Right renal pelvis (tissue), 4 donors: ENCODE measurements around the gene REELD1. TPM values are rescaled to one million over a fixed set of nuclear protein-coding genes. Genes with fewer than 3 reads are reported as not detected.
A peak's percentile ranks its signal among the peaks of the same experiment; 100 is the strongest.

Source experiments
- DNase-seq, 4 donors: peaks; one replicate each; pipeline ENCODE4 v3.0.0-alpha.2; 2013; ENCODE audit warnings: low read depth in 4 of 4, low spot score in 3 of 4, missing footprints in 1 of 4
- polyA plus RNA-seq, 4 donors: library from polyadenylated mRNA; unstranded; fragments of 120-200 nt; gene quantifications; one replicate each; pipeline ENCODE4 v1.2.1, GENCODE V29; 2013; ENCODE audit not compliant: insufficient read length in 4 of 4

Gene REELD1
- under 1 TPM; 0.11 to 0.34 (median 0.26) TPM for polyA plus RNA-seq

DNA sequence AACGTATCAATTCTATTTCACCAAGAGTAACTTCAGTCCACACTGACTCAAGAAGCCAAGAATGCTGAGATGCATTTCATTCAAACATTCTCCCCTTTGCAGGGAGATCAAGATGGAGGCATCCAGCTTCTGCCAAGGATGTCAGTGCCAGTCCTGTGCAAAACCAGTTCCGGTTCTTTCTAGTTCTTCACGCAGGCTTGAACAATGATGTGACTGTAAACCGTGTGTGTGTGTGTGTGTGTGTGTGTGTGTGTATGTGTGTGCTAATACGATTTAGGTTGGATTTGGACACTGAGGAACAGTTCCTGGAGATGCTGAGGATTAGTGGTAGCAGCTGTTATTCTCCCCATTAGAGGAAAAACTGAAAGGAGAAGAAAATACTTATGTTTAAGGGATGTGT lies at the start of gene REELD1:
TSS of gene REELD1 (plus strand) at position 301 of the 400 bp plus-strand sequence. CDS start 2,415 bp downstream, outside the sequence.
- DNase-seq: no peak

DNA sequence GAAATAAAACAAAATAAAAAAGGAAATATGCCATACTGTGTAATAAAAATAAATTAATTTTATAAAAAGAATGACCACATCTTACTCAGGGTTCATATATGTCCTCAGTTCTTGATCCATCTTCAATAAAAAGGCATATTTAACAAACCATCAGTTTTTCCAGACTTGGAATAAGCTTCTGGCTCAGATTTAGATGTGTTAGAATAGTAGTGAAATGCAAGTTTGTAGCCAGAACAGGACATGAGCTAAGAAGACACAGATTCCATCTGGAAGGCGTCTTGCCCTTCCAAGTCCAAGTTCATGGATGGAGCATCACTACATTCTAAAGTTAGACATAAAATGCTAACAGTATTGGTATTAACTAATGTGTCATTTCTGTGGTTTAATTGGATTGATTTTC lies 49.1 kb upstream of the REELD1 start:
- DNase-seq: no peak

DNA sequence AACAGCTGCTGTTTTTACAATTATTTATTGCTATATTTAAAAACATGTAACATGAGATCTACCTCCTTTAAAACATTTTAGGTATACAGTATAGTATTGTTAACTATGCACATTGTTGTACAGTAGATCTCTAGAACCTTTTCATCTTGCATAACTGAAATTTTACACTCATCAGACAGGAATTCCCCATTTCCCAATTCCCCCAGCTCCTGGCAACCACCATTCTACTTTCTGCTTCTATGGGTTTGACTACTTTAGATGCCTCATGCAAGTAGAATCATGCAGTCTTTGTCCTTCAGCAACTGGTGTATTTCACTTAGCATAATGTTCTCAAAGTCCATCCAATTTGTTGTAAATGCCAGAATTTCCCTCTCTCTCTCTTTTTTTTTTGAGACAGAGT lies 48.5 kb upstream of the REELD1 start:
- no peak for DNase-seq

DNA sequence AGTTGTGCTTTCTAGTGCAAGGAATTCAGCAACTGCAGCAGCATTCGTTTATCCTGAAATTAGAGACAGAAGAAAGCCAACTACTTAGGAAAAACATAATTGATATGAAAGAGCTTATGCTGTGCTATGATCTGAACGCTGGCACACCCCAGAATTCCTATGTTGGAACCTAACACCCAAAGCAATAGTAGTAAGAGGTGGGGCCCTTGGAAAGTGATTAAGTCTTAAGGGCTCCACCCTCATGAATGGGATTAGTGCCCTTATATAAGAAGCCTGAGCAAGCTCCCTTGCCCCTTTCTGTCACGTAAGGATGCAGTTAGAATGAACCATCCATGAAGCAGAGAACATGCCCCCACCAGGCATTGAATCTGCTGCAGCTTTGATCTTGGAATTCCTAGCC lies 44.2 kb upstream of the REELD1 start:
- no peak for DNase-seq

DNA sequence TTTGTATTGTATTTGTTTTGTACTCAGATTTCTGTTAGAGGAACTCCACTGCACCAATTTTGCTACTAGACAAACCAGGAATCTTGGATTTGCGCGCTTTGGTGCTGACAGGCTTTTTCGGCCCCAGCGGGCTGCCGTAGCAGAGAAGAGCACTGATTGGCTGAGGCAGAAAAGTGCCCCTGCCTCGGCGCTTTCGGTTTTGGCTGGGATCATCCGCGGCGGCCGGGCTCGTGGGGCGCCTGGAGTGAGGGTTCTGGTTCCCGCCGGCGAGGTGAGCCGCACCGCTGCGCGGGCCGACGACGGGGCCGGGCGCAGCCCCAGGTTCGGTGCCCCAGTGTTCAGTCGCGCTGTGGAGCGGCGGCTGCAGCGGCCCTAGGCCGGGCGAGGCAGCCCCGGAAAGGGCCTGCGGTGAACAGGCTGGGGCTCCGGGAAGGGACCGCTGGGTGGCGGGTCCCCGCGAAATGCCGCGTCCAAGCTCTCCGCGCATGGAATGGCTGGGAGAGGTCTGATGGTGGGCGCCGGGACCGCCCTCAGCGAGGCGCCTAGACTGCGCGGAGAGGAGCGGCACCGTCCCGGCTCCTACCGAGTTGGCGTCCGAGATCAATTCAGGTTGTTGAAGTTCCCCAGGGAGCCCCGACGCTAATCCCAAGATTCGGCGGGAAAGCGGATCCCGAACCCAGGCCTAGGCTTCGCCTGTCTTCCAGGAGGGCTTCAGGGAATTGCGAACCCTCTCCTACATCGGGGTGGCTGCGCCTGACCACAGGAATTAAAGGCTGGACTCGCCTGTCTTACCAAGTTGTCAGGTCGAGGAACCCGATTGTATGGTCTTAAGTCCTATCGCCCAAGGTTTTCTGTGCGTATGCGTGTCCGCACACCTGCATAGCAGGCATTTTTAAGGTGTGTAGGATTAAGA lies 38.5 kb upstream of the REELD1 start, which contains the start of gene LSM6:
TSS of gene LSM6 (plus strand) at position 178 of the 913 bp plus-strand sequence. CDS start 7,204 bp downstream, outside the sequence.
- DNase-seq: peak; percentile 74 to 82 (median 80)

DNA sequence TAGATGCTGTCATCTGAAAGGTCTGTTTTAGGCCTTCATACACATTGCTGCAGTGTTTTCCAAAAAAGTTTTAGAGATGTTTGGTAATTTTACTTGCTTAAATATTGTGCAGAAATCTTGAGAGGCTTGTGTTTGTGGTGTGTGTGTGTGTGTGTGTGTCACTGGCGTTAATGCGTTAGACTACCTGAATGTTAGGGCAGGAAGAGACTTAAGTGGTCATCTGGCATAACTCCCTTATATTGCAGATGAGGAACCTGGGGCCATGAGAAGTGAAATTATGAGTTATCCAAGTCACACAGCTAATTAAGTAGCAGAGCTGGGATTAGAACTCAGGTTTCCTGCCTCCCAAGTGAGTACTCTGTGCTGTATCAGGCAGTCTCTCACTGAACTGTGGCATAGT lies 37.4 kb upstream of the REELD1 start:
- no peak for DNase-seq

DNA sequence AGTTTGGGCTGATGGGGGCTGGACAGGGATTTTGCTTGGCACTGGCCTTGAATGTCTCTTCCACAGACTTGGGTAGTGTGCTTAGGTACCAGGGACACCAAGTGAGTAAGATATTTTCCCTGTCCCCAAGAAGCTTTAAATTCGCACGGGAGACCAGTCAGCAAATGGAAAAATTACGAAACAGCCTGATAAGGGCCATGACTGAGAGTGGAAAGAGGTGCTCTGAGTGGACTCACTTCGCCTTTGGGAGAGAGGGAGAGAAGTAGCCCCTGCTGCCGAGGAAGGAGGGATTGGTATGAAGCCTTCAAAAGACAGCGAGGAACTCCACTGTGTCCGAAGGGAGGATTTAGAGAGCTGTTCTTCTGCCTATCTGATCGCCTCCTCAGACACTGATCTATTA lies 36.2 kb upstream of the REELD1 start:
- no peak for DNase-seq

DNA sequence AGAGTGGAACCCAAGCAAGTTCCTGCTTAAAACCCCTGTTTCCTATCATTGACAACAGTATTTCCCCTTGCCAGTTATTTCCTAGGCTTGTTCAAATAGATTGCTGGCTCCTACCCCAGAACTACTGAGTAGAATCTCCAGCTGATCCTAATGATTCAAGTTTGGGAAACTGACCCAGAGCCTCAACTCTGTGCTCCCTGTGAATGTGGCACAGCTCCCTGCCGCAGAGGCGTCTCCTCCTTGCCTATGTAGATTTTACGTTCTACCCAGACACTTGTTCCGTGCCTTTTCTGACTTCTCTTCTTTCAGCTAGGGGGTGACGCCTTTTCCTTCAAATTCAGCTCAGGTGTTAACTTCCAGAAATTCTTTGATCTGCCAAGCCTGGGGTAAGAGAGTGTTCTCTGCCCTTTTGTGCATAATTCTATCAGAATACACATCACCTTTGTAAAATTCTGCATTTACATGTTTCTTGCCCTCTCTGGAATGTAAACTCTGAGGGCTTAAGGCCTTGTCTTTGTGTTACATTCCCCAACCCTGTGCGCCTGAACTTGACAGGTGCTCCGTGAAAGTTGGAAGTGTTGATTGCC lies 34.5 kb upstream of the REELD1 start:
- DNase-seq: no peak

DNA sequence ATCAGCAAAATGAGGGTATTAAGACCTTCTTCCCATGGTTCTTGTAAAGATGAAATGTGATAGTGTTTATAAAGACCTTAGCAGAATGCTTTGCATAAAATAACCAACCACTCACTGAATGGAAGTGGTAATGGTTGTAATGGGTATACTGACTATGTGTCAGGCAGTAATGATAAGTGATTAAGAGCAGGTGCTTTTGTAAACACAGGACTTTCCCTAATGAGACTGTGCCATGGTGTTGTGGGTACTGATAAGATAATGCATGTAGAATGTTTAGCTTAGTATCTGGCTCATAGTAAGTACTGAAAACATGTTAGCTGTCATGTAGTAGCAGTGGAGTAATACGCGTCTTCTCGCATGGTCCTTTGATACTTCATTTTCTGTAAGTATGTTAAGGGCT lies 31.9 kb upstream of the REELD1 start:
- no peak for DNase-seq

DNA sequence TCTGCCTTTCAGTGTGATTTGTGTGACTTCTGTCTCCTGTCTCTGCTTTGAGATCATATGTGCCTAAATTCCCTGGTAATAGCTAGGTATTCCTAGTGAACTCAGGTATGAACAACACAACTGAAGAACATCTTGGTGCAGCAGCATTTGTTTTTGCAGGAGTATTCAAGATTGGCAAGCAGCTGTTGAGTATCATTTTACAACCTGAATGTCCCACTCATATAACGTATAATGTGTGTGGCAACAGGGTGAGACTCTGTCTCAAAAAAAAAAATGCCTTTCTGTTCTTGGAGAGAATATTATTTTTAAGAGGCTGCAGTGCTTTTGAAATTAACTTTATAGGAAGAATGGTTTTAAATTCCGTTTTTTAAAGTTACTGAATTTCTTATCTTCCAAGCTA lies 31.1 kb upstream of the REELD1 start:
- no peak for DNase-seq

DNA sequence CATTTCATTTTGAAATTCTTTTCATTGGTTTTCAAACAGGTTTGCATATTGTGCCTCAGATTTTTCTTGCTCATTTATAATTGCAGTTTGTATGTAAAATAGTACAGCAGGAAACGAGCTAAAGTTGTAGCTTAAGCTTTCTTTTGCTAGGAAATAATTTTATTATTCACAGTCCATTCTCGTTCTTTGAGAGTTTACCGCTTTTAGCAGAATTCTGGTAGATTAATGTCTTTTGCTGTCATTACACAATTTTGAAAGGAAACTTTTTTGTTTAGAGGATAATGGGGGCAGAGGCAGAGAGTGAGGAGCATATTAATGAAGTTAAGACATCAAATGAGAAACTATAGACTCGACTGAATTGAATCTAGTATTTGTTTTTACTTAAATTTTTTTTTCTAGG lies 28.3 kb upstream of the REELD1 start:
- DNase-seq: no peak

DNA sequence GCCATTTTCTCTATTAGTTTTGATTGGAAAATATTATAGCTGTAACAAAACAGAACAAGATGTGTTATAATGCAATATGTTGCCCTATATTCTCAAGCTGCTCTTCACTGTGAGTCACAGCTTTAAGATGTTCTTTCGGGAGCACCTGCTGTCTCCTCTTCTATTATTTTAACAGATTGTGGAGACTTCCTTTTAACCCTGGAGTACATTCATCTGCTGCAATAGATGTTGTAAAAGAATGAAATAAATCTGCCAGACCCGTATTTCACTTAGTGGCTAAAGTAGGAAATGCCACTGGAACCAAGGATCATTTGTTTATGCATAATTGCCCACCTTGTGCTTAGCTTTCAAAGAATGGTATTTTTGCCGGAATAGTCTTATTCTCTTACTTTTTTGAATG lies 27.7 kb upstream of the REELD1 start:
- DNase-seq: no peak

DNA sequence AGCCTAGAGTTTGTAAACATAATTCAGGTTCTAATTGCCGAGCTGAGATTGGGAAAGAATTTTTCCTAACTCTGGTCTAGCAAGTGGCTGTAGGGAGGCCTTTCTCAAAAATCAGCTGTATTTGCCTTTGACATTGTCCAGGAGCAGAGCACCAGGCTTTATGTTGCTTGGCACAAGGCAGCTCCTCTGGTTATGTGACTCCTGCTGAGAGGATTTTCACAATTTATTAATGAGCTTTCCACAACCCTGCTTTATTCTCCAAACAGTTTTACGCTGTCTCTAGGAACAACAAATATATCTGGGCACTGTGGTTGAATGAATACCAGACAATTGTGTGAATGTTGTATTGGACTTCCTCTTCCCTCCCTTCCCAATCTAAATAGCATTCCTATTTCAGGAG lies 23.9 kb upstream of the REELD1 start:
- no peak for DNase-seq

DNA sequence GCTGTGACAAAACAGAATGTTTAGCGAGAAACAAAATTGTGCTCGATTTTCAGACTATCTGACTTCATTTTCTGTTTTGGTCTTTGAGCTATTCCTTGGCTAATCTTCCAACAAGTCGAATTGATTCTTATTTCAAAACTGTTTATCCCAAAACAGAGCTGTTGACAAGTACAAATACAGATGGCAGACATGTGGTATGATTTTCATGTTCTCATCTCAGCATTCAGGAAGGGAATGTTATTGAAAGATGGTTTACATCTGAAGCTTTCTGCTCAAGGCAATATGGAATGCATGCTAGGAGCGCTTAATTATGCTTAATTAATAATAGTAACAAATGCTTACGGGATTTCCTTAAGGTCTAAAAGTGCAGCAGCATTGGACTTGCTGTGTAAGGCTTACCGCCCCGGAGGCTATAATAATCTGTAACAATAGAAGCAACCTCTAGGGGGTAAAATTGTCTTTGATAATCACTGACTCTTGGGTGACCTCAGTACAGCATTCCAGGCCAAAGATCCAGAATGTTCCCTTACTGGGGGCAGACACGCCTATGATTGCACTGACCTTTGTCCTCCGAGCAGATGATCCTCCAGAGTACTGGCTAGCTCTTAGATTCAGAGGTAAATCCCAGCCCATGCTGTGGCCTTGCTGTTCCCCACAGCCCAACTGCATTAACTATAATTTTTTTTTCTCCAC lies 22.4 kb upstream of the REELD1 start:
- no peak for DNase-seq

DNA sequence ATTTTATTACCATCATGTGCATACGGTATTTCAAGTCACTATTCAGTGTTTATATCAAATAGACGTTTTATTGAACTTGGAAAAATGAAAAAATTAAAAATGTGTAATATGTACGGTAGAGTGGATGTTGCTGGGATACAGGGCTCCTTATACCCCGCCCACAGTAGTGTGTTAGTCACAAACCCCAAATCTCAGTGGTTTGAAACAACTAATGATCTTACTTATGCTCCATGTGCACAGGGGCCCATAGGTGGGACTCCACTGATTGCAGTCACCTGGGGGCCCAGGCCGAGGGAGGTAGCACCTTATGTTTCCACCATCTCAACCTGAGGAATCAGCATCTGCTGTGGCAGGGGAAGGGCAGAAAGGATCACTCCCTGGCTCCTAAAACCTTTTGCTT lies 20.7 kb upstream of the REELD1 start:
- no peak for DNase-seq

DNA sequence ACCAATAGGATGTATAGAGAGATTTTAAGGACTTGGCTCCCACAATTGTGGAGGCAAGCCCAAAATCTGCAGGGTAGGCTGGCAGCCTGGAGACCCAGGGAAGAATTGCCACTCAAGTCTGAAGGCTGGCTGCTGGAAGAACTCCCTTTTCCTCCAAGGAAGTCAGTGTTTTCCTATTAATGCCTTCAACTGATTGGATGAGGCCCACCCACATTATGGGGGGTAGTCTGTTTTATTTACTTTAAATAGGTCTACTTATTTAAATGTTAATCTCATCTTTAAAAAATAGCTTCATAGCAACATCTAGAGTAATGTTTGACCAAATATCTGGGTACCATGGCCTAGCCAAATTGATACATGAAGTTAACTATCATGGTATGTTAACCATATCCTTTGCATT lies 20.1 kb upstream of the REELD1 start:
- DNase-seq: no peak

DNA sequence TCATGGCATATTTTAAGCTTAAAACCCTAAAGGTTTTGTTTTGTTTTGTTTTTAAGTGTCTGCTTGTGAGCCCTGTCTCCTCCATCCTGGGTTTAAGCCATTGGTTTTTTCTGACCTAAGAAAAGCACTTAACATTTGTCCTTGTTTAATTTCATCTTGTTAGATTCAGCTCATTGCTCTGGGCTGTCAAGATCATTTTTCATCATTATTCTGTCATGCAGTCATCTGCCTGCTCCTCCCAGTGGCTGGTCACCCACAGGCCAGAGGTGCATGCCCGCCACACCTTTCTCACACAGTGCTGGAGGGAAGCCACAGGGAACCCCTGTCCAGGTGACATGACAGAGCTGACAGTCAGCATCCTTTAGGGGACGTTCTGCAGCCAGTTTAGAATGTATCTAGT lies 11.7 kb upstream of the REELD1 start:
- no peak for DNase-seq

DNA sequence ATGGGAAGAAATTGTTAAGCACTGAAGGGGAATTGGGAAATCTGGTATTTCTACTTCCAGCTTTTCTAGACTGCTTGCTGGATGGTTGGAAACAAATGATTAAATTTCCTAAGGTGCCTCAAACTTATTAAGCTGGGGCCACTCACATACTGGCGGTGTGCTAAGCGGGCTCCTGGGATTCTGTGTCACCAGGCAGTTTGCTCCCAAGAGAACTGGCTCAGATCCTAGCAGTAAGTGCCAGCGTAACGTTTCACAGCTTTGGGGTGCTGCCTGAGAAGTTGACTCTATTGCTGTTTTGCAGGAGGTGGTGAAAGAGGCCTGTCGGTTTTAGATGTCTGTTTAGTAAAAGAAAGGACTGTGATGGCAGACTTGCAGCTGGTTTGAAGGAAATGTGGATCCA lies 6.9 kb upstream of the REELD1 start:
- no peak for DNase-seq

DNA sequence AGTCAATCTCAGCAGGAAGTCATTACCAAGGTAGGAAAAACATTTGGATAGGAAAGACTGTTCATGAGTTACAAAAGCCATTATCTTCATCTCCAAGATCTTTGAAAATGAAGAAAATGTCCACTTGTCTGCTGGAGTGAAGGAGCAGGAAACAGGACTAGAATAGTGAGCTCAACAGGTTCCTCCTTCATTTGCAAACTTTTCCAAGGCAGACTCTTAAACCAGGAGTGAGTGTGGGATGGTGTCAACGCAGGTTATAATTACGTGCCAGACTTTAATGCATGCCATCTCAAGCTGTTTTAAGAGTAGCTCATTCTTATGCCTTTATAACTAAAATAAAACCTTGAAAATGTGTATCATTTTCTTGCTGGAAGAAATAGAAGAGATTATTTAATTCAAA lies 3.4 kb upstream of the REELD1 start:
- no peak for DNase-seq

DNA sequence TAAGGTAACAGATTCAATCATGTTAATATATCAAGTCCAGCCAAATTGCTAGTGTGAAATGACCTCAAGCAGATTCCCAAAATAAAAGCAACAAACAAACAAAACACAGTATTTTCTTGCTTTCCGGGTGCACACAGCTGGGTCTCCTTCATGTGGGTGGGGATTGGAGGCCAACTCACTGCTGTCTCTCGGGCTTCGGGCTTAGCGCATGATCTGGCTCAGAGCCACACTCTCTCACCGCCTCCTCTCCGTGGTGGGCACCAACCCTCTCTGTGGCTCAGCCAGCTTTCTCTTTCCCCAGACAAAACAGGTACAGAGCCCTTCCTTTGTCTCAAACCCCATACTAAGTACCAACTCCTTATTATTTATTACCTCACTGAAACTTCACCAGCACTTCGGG lies 2.9 kb upstream of the REELD1 start:
- DNase-seq: no peak

DNA sequence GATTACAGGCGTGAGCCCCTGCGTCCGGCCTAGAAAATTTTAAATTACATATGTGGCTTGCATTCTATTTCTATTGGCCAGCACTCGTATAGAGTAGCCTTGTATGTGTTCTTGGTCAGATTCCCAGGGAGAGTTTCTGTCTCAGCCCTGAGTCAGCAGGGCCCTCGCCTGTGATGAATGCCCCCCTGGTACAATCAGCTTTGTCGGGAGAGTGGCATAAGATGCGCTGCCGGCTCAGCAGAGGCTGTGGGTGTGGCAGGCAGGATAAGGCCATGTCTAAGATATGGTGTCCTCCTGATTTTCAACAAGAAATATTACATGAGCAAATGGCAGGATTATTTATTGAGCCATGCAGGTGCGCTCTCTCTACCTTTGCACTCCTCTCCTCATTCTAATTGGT lies 1.6 kb upstream of the REELD1 start:
- no peak for DNase-seq
